AG04449 (cell line): Measurements from ENCODE around the gene GTF3C1.

ENCODE experiments used
- CTCF ChIA-PET: fragments of 350-600 bp; formaldehyde crosslinking; extraction: SDS; loops from one replicate; lab custom pipeline; 2021; ENCODE audit warnings: antibody characterized with exemption; lab: Yijun Ruan, JAX
- POLR2A ChIA-PET: fragments of 400-600, 350-600 bp; formaldehyde crosslinking; extraction: SDS; loops from one replicate; lab custom pipeline; 2020; ENCODE audit warnings: antibody characterized with exemption, inconsistent platforms; lab: Yijun Ruan, JAX
- DNase-seq: peaks from one replicate; pipeline ENCODE4 v3.0.0-alpha.2; 2010; ENCODE audit warnings: low read depth, low spot score
- H3K4me3 ChIP-seq: 2 replicates; pipeline ENCODE4 v1.5.1; 2011; ENCODE audit warnings: low read depth, mild to moderate bottlenecking, control low read depth, low read length
- CTCF ChIP-seq: IDR thresholded peaks from one replicate; pipeline ENCODE4 v1.5.1; 2011; ENCODE audit warnings: mild to moderate bottlenecking, moderate library complexity, low read length, control low read depth, inconsistent platforms; ENCODE audit not compliant: insufficient read depth; ENCODE audit errors: missing control alignments

The GTF3C1 gene

GRCh38 chr16:27482397-27483087 is 67.2 kb downstream of the GTF3C1 start:
- CTCF ChIA-PET: interaction anchor here (0.9 to 1.1 kb wide), 2 partner anchors 9 to 17 kb away, joined by 3 read pairs; no protein-coding TSS in a partner anchor
- no peak for TF ChIP-seq CTCF
- no peak overlapping the region for H3K4me3 ChIP-seq
- DNase-seq: no peak
- POLR2A ChIA-PET: no interaction called here

DNA sequence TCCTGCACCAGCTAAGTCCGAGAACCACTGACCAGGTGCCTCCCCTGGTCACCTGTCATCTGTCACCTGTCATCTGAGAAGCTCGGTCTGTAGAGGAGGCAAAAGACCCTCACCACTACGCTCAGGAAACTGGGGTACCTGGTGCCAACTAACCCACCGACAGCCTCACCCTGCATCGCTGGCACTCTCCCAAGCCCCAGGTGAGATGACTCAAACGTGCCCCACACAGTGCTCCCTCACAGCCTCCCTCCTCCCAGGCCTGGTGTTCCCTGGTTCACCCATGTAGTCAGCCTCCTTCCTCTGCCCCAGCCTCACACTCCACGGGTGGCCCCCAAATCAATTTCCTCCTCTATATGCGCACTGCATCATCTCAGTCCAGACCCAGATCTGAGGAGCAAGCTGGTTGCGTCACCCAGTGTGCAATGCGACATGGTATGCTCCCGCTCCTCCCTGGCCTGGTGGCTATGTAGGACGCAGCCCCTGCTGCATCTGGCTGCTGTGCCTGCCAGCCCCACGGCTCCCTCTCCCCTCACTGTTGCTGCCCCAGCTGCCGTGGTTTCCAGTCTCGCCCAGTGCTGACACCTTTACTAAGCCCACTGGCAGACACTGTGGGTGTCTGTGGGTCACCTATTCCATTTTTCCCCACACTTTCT is 68.3 kb downstream of the GTF3C1 start:
- no peak for TF ChIP-seq CTCF
- DNase-seq: no peak
- POLR2A ChIA-PET: no interaction called here
- no peak overlapping the region for H3K4me3 ChIP-seq
- CTCF ChIA-PET: interaction anchor here (0.9 to 1.3 kb wide), 3 partner anchors 10 to 18 kb away, joined by 3 to 4 read pairs (median 3); no protein-coding TSS in a partner anchor

DNA sequence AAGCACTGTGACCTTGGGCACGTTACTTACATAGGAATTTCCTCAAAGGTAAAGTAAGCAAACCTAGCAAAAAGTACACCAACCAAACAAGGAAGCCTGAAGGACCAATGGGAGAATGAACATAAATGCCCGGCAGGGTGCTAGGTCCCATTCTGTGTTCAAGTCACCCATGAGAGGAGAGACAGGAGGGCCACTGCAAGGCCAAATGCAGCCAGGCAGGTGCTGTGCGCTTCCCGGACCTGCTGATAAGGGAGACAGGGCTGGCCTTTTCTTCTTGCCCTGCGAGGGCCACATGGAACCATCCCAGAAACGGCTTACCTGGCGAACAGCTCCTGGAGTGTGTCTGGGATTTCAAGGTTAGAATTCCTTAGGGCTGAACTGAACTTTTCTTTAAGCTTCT is 69.0 kb downstream of the GTF3C1 start:
- DNase-seq: no peak
- TF ChIP-seq CTCF: no peak
- CTCF ChIA-PET: interaction anchor here (1.3 kb wide), 1 partner anchor 9 kb away, joined by 4 read pairs; no protein-coding TSS in a partner anchor
- POLR2A ChIA-PET: no interaction called here
- no peak overlapping the region for H3K4me3 ChIP-seq

DNA sequence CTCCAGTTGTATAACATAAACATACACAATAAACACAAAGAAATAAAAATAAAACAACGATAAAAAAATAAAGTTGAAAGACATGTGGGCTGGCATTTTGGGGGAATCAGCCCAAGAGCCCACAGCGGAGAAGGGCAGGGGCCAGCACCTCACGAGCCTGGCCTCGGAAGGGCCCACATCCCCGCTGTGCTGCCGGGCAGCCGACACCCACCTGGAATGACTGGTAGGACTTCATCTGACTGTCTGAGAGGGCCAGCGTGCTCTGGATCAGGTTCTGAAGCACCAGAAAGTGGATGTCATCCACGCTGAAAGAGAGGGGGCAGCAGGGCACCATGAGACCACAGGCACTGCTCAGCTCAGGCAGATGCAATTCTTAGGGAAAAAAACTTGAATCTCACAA is 73.5 kb downstream of the GTF3C1 start:
- TF ChIP-seq CTCF: no peak
- no peak for DNase-seq
- ChIA-PET CTCF (no interaction called here), POLR2A (interaction anchor here (0.6 kb wide), 1 partner anchor 19 kb away, joined by 3 read pairs; no protein-coding TSS in a partner anchor)
- no peak overlapping the region for H3K4me3 ChIP-seq

- ChIA-PET POLR2A (interaction anchor here (0.6 kb wide), 1 partner anchor 20 kb away, joined by 3 read pairs; no protein-coding TSS in a partner anchor), CTCF (no interaction called here)
- TF ChIP-seq CTCF: no peak
- H3K4me3 ChIP-seq: no peak overlapping the region
- peak; percentile 78 for DNase-seq
Measured at GRCh38 chr16:27475561-27475960, 74.2 kb downstream of the GTF3C1 start.

- POLR2A ChIA-PET: no interaction called here
- TF ChIP-seq CTCF: no peak
- no peak overlapping the region for H3K4me3 ChIP-seq
- CTCF ChIA-PET: no interaction called here
- no peak for DNase-seq
Measured at GRCh38 chr16:27474921-27475320, 74.8 kb downstream of the GTF3C1 start.
